ENCODE data around the gene RGSL1.

- TF ChIP-seq E2F6 (IDR thresholded peaks at IDR 0.05): no peak
- no peak for TF ChIP-seq CTCF (IDR thresholded peaks at IDR 0.05; ENCODE audit: control extremely low read depth in 1 of 3, insufficient read depth in 1 of 3, low read depth in 1 of 3, low read length in 3 of 3)
Measured at GRCh38 chr1:182485861-182486260, 35.9 kb downstream of the RGSL1 start.

Measured in H1 (cell line).